Panc1 (cell line): ENCODE data around the gene CAV1. TPM values are rescaled to one million over a fixed set of nuclear protein-coding genes. Genes with fewer than 3 reads are reported as not detected.

ENCODE experiments used
- ATAC-seq: fragments of 200-7000 bp; cut with Tn5 transposase; 2 replicates; pipeline ENCODE4 v1.9.1; 2020; ENCODE audit warnings: mild to moderate bottlenecking, moderate library complexity
- BruUV-seq: library from RNA; stranded (reverse); fragments of 400-500 nt; replicated peaks from 2 replicates; lab custom pipeline; 2021; lab: Mats Ljungman, UMichigan
- CTCF ChIA-PET: fragments of 300-600 bp; sonication (Branson Sonifier 250); formaldehyde crosslinking; loops from one replicate; lab custom pipeline; 2022; ENCODE audit warnings: antibody characterized with exemption; lab: Charles Lee
- POLR2A ChIA-PET: fragments of 300-600 bp; sonication (Branson Sonifier 250); formaldehyde crosslinking; loops from one replicate; lab custom pipeline; 2022; ENCODE audit warnings: antibody characterized with exemption; lab: Charles Lee
- DNase-seq: peaks from one replicate; pipeline ENCODE4 v3.0.0-alpha.2; 2010; ENCODE audit warnings: low read depth, low spot score
- H3K27ac ChIP-seq: 2 replicates; pipeline ENCODE4 v1.5.1; 2011; ENCODE audit warnings: mild to moderate bottlenecking, low read length, inconsistent platforms
- H3K27me3 ChIP-seq: fragments of 200-500 bp; sonication (Bioruptor generic); 2 replicates; pipeline ENCODE4 v1.6.0; 2014; ENCODE audit warnings: low read length, inconsistent platforms; ENCODE audit not compliant: control insufficient read depth, insufficient read depth
- H3K36me3 ChIP-seq: fragments of 200-500 bp; sonication (Bioruptor generic); 2 replicates; pipeline ENCODE4 v1.5.1; 2014; ENCODE audit warnings: inconsistent platforms, mild to moderate bottlenecking, low read length, moderate library complexity; ENCODE audit not compliant: control insufficient read depth, insufficient read depth
- H3K4me1 ChIP-seq: 2 replicates; pipeline ENCODE4 v1.5.1; 2011; ENCODE audit warnings: inconsistent platforms, mild to moderate bottlenecking, low read length, moderate library complexity; ENCODE audit not compliant: control insufficient read depth, insufficient read depth
- H3K4me3 ChIP-seq, 2 experiments: 2 replicates each; pipeline ENCODE4 v1.5.1; 2011 to 2012; ENCODE audit warnings: low read depth in 2 of 2, low read length in 2 of 2, mild to moderate bottlenecking in 2 of 2, inconsistent platforms in 1 of 2, moderate library complexity in 1 of 2
- H3K9me3 ChIP-seq: fragments of 200-500 bp; sonication (Bioruptor generic); 2 replicates; pipeline ENCODE4 v1.5.1; 2014; ENCODE audit warnings: low read depth, mild to moderate bottlenecking, inconsistent platforms, low read length, moderate library complexity; ENCODE audit not compliant: control insufficient read depth, insufficient read depth
- POLR2AphosphoS5 ChIP-seq: IDR thresholded peaks from 2 replicates; pipeline ENCODE4 v1.6.1; 2012; ENCODE audit warnings: mild to moderate bottlenecking, low read depth, low read length, moderate library complexity
- SIN3A ChIP-seq: IDR thresholded peaks from 2 replicates; pipeline ENCODE4 v1.6.1; 2012; ENCODE audit warnings: low read depth, mild to moderate bottlenecking, low read length, moderate library complexity, borderline replicate concordance; ENCODE audit not compliant: insufficient read depth
- TCF7L2 ChIP-seq: IDR thresholded peaks from 2 replicates; pipeline ENCODE4 v1.6.1; 2011; ENCODE audit warnings: mild to moderate bottlenecking, low read depth, low read length, inconsistent platforms
- in situ Hi-C: cut with HindIII; loops from 2 replicates; pipeline ENCODE4 v1.10.0; 2016; ENCODE audit warnings: low sequenced_read_pairs, low pct_unique_long_range_greater_than_20kb
- intact Hi-C: fragments of 100-400 bp; cut with micrococcal nuclease; formaldehyde crosslinking; loops from one replicate; pipeline ENCODE4 v1.10.0; 2022; ENCODE audit not compliant: unreplicated experiment
- total RNA-seq: library from RNA; stranded (reverse); gene quantifications from one replicate; pipeline ENCODE4 v1.2.1, GENCODE V29; 2021; ENCODE audit not compliant: unreplicated experiment
- TF ChIP-seq, protein P1 (sequence below): fragments of 450-650 bp; IDR thresholded peaks from 2 replicates; pipeline ENCODE4 v1.5.1; 2017; ENCODE audit warnings: mild to moderate bottlenecking
- TF ChIP-seq, protein P2 (sequence below), 2 experiments: IDR thresholded peaks; 2 replicates each; pipeline ENCODE4 v1.6.1; 2011 to 2012; ENCODE audit warnings: low read depth in 2 of 2, control low read depth in 1 of 2, low read length in 1 of 2, mild to moderate bottlenecking in 1 of 2, moderate library complexity in 1 of 2; ENCODE audit not compliant: insufficient read depth in 1 of 2

Gene CAV1
- total RNA-seq, 1 experiment from 2014 or later, result 496 TPM

DNA sequence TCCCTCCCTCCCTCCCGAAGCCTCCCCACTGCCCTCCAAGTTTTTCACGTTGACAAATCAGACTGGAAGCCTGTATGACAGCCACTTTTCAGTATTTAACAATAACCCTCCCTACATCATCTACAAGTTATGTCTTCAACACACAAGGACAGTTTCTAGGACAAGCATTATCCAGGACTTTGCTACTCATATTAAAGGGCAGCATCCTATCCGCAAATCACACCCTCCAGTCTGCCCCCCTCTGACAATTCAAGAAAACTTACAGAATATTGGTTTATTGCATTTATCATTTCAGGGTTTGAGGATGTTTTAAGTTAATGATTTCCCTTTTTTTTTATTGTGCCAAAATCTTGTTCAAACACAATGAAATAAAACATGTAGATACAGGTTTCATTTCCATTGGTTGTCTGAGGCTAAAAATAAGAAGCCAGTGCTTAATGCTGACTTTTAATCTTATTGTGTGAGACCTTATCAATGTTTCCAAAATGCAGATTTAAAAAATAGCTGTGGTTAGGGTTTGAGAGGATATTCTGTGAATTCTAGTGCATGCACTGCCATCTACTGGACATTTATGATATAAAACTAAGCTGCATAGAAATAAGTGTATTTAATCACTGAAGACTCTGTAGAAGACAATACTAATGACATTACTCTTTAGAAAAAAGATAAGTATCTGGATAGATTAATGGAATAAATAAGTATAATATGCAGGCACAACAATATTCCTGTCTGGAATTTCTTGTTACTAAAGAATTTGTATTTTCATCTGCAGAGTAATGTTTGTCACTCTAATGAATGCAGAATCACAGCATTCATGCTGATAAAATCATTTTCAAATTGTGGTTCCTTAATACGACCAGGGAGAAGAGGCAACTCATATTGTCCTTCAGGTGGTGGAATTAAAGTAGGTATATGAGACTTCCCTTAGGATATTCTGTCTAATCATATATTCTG is 64.1 kb downstream of the CAV1 start:
- CTCF ChIA-PET, result interaction anchor here (0.5 to 1.3 kb wide), 10 partner anchors 63 to 412 kb away, joined by 3 to 6 read pairs (median 4); no protein-coding TSS in a partner anchor
- peak; percentile 63 for ATAC-seq
- in situ Hi-C loops, result no loop called here
- peak; percentile 48 for DNase-seq
- no peaks in the 10 kb centered on the region for H3K36me3 ChIP-seq
- H3K27me3 ChIP-seq, result no peaks in the 10 kb centered on the region
- intact Hi-C loops, result loop anchor here (2.0 to 10.0 kb wide), 3 partner anchors 234 to 416 kb away; no protein-coding TSS in a partner anchor
- no peaks in the 10 kb centered on the region for H3K9me3 ChIP-seq
- POLR2A ChIA-PET, result no interaction called here
- TF ChIP-seq POLR2AphosphoS5, result no peak
- TF ChIP-seq, protein P1, sequence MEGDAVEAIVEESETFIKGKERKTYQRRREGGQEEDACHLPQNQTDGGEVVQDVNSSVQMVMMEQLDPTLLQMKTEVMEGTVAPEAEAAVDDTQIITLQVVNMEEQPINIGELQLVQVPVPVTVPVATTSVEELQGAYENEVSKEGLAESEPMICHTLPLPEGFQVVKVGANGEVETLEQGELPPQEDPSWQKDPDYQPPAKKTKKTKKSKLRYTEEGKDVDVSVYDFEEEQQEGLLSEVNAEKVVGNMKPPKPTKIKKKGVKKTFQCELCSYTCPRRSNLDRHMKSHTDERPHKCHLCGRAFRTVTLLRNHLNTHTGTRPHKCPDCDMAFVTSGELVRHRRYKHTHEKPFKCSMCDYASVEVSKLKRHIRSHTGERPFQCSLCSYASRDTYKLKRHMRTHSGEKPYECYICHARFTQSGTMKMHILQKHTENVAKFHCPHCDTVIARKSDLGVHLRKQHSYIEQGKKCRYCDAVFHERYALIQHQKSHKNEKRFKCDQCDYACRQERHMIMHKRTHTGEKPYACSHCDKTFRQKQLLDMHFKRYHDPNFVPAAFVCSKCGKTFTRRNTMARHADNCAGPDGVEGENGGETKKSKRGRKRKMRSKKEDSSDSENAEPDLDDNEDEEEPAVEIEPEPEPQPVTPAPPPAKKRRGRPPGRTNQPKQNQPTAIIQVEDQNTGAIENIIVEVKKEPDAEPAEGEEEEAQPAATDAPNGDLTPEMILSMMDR, result peak; percentile 63; the same call in 1 of the 2 replicates
- peaks cover 36% of the 10 kb centered on the region for H3K4me1 ChIP-seq
- H3K4me3 ChIP-seq, result no peak overlapping the region
- no TSS peak for BruUV-seq
- H3K27ac ChIP-seq, result peak overlapping the region; percentile 89

DNA sequence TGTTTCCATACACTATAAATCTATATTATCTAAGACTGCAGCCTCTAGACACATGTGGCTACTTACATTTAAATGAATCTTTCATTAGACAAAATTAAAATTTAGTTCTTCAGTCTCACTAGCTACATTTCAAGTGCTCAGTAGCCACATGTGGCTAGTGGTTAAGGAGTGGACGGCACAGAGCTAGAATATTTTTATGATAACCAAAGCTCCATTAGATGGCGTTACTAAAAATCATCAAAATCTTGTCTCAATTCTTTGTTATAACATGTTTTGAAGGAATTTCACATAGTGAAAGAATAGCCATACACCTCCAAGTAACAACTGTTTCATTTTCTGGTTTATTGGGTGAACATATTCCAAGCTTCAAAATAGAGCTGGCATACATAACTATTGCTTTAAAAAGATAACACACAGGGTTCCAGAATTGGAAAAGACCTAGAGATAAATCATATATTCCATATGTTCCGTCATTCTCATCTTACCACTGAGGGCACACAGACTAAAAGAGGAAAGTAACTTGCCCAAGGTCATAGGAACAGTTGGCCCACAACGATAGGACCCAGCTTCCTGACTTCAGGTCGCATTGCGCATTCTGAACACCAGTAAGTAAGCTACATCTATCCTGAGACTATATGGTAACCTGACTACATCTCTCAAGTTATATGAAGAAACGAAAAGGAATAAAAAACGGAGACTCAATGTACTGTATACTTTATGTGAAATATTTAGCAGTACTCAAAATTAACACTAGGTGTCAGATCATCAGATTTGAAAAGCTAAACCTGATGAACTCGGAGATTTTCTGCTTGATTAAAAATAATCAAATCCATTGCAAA is 66.6 kb downstream of the CAV1 start:
- ChIA-PET POLR2A (interaction anchor here (0.6 to 0.7 kb wide), 2 partner anchors 8 to 219 kb away, joined by 3 read pairs; no protein-coding TSS in a partner anchor), CTCF (interaction anchor here (0.6 to 1.6 kb wide), 11 partner anchors 16 to 420 kb away, joined by 3 to 10 read pairs (median 3); no protein-coding TSS in a partner anchor)
- DNase-seq (peak; percentile 45), ATAC-seq (peak; percentile 76)
- Histone ChIP-seq H3K27me3 (no peaks in the 10 kb centered on the region), H3K4me3 (peak overlapping the region; percentile 17 to 40), H3K4me1 (peaks cover 36% of the 10 kb centered on the region), H3K27ac (peak overlapping the region; percentile 79; the same call in 1 of the 2 replicates), H3K9me3 (no peaks in the 10 kb centered on the region), H3K36me3 (no peaks in the 10 kb centered on the region)
- intact Hi-C loops, result loop anchor here (1.0 to 5.0 kb wide), 2 partner anchors 81 to 218 kb away; partner anchors contain the start of gene MET
- no TSS peak for BruUV-seq
- TF ChIP-seq POLR2AphosphoS5 (no peak), TCF7L2 (no peak), SIN3A (no peak)
- TF ChIP-seq, protein P2, sequence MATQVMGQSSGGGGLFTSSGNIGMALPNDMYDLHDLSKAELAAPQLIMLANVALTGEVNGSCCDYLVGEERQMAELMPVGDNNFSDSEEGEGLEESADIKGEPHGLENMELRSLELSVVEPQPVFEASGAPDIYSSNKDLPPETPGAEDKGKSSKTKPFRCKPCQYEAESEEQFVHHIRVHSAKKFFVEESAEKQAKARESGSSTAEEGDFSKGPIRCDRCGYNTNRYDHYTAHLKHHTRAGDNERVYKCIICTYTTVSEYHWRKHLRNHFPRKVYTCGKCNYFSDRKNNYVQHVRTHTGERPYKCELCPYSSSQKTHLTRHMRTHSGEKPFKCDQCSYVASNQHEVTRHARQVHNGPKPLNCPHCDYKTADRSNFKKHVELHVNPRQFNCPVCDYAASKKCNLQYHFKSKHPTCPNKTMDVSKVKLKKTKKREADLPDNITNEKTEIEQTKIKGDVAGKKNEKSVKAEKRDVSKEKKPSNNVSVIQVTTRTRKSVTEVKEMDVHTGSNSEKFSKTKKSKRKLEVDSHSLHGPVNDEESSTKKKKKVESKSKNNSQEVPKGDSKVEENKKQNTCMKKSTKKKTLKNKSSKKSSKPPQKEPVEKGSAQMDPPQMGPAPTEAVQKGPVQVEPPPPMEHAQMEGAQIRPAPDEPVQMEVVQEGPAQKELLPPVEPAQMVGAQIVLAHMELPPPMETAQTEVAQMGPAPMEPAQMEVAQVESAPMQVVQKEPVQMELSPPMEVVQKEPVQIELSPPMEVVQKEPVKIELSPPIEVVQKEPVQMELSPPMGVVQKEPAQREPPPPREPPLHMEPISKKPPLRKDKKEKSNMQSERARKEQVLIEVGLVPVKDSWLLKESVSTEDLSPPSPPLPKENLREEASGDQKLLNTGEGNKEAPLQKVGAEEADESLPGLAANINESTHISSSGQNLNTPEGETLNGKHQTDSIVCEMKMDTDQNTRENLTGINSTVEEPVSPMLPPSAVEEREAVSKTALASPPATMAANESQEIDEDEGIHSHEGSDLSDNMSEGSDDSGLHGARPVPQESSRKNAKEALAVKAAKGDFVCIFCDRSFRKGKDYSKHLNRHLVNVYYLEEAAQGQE (IDR thresholded peaks at IDR 0.05; ENCODE audit: insufficient read depth in 1 of 2, low read depth in 2 of 2, low read length in 1 of 2), result no peak
- TF ChIP-seq, protein P1, result peak; percentile 68
- in situ Hi-C loops, result no loop called here
